Measurements from ENCODE around the gene CCDC24.

Gene CCDC24

DNA sequence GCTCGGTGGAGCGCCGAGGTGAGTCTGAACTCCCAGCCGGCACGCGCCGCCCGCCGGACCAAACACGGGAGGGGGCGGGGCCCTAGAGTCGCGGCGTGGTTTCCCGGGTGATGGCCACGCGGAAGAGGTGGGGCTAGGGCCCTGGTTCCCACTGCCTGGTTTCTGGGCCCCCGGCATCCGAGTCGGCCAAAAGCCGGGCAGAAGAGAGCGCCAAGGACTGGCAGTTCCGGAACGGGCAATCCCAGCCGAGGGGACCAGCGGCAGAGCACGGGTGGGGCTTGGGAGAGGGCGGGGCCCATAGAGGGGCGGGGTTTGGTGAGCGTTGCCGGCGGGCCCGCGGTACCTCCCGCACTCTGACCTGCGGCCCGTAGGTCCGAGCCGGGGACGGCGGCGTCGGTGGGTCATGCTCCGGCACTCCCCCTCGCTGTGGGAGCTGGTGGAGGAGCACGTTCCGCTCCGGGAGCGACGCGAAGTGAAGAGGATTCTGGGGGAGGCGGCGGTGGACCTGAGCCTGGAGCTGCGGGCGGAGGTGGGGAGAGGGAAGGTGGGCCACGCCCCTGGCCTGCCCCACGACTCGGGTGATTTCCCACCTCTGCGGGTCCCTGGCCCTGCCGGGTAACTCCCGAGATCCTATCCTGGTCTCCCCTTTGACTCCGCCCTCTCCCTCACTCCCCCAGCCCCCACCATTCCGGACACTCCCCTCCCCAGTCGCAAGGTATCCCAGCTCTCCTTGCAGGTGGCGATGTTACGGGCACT is at the start of gene CCDC24:
Gene CCDC24 (plus strand): TSS at position 124 of the 756 bp plus-strand sequence. CDS start 280 bp downstream, at position 404.
- DNase-seq (ENCODE audit: low read depth), result no peak
- peak within 1 kb of the TSS; percentile 55 for H3K4me3 ChIP-seq (ENCODE audit: control insufficient read depth, low read depth, low read length)
- TF ChIP-seq, protein P1, sequence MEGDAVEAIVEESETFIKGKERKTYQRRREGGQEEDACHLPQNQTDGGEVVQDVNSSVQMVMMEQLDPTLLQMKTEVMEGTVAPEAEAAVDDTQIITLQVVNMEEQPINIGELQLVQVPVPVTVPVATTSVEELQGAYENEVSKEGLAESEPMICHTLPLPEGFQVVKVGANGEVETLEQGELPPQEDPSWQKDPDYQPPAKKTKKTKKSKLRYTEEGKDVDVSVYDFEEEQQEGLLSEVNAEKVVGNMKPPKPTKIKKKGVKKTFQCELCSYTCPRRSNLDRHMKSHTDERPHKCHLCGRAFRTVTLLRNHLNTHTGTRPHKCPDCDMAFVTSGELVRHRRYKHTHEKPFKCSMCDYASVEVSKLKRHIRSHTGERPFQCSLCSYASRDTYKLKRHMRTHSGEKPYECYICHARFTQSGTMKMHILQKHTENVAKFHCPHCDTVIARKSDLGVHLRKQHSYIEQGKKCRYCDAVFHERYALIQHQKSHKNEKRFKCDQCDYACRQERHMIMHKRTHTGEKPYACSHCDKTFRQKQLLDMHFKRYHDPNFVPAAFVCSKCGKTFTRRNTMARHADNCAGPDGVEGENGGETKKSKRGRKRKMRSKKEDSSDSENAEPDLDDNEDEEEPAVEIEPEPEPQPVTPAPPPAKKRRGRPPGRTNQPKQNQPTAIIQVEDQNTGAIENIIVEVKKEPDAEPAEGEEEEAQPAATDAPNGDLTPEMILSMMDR (IDR thresholded peaks at IDR 0.05; ENCODE audit: control insufficient read depth, insufficient read depth, low read depth, low read length, missing control alignments), result no peak

DNA sequence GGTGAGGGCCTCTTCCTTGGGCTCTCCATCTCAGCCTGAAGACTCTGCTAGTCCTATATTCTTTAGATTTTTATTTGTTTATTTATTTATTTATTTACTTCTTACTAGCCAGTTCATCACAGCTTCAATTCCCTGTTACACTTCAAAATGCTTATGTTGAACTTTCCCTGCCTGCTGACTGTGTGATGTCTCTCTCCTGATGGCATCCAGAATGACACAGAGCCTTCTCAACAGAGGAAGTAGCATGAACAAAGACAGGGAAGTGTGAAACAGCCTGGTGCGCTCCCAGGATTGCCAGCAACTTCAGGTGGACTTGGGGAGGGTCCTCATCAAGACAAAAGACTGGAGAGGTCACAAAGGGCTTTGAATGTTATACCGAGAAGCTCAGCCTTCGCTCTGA is 49.0 kb upstream of the CCDC24 start:
- H3K4me3 ChIP-seq (ENCODE audit: control insufficient read depth, low read depth, low read length), result no peak overlapping the region
- TF ChIP-seq, protein P1 (IDR thresholded peaks at IDR 0.05; ENCODE audit: control insufficient read depth, insufficient read depth, low read depth, low read length, missing control alignments), result no peak
- no peak for DNase-seq (ENCODE audit: low read depth)

DNA sequence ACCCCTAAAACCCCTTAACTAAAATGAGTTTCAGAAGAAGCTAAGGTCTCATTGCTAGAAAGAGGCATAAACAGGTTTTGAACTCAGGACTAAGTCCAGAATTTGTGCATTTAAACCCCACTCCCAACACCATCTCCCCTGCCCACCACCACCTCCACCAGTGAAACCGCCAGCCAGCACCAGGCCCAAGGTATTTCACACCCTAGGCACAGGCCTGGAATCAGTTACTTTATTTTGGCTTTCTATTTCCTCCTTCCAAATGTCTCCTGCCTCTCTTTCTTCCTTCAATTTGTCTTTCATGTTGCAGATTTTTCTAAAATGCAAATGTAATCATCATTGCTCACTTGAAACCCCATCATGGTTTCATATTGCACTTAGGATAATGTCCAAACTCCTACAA is 46.5 kb upstream of the CCDC24 start:
- H3K4me3 ChIP-seq (ENCODE audit: control insufficient read depth, low read depth, low read length), result no peak overlapping the region
- no peak for DNase-seq (ENCODE audit: low read depth)
- TF ChIP-seq, protein P1 (IDR thresholded peaks at IDR 0.05; ENCODE audit: control insufficient read depth, insufficient read depth, low read depth, low read length, missing control alignments), result no peak

DNA sequence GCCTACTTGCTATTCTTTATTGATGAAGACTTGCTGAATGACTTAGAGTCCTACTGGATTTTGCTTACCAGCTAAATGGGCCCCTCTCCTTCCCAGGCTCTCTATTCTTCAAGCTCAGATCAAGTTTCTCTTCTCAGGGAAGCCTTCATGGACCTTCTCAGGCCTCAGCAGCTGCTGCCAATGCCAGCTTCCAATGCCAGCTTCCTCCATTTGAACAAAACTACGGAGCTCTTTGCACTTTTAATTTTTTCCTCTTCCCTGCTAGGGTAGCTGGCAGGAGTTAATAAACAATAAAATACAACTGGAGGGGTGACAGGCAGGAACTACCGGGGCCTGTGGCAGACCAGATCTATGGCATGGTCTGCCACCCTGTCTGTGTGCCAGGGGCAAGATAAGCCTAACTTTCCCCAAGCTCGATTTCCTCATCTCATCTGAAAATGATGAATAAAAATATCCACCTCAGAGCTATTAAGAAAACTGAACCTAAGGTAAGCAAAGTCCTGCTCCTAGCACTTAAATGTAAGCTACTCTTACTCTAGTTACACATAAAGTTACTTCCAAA is 45.6 kb upstream of the CCDC24 start:
- no peak for DNase-seq (ENCODE audit: low read depth)
- TF ChIP-seq, protein P1 (IDR thresholded peaks at IDR 0.05; ENCODE audit: control insufficient read depth, insufficient read depth, low read depth, low read length, missing control alignments), result no peak

DNA sequence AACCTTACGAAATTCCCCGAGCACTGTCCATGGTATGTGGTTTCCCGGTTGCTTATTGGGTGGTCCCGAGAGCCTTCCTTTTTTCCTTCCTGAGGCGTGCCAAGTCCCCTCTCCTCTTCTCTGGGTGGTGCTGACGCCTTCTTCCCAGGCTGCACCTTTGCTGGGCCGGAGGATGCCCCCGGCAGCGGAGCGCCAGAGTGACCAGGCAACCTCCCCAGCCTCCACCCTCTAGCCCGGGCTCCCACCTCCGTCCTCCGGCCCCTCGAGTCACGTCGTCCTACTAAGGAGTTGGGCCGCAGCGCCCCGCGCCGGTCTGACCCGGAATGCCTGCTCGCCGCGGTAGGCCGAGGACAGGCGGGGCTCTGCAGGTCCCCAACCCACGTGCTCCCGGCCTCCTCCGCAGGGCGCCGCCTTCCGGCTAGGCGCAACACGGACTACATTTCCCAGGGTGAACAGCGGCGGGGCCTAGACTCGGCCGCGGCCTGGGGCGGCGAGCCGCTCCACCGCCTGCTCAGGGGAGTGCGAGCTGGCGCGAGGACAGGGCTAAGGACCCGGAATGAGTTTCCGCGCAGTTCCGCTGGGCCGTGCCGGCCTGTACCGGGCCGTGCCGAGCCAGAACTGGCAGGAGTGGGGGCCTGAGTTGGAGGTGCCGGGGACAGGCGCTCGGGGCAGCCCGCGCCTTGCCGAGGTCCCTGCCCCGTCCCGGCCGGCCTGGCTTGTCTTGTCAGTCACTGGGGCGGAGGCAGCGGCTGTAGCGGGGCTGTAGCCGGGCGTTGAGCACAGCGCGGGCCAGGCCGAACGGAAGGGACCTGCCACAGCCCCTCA is 45.0 kb upstream of the CCDC24 start, which contains the start of gene IPO13:
Gene IPO13 (plus strand): TSS at position 715 of the 825 bp plus-strand sequence. CDS start 651 bp downstream, outside the sequence.
- peak; percentile 71 for DNase-seq (ENCODE audit: low read depth)
- peak within 1 kb of the TSS; percentile 90 for H3K4me3 ChIP-seq (ENCODE audit: control insufficient read depth, low read depth, low read length)
- TF ChIP-seq, protein P1 (IDR thresholded peaks at IDR 0.05; ENCODE audit: control insufficient read depth, insufficient read depth, low read depth, low read length, missing control alignments), result peak; percentile 65

More for the DNA sequence above, 45.6 kb upstream of the CCDC24 start:
- peak overlapping the region; percentile 90 for H3K4me3 ChIP-seq (ENCODE audit: control insufficient read depth, low read depth, low read length)

DNA sequence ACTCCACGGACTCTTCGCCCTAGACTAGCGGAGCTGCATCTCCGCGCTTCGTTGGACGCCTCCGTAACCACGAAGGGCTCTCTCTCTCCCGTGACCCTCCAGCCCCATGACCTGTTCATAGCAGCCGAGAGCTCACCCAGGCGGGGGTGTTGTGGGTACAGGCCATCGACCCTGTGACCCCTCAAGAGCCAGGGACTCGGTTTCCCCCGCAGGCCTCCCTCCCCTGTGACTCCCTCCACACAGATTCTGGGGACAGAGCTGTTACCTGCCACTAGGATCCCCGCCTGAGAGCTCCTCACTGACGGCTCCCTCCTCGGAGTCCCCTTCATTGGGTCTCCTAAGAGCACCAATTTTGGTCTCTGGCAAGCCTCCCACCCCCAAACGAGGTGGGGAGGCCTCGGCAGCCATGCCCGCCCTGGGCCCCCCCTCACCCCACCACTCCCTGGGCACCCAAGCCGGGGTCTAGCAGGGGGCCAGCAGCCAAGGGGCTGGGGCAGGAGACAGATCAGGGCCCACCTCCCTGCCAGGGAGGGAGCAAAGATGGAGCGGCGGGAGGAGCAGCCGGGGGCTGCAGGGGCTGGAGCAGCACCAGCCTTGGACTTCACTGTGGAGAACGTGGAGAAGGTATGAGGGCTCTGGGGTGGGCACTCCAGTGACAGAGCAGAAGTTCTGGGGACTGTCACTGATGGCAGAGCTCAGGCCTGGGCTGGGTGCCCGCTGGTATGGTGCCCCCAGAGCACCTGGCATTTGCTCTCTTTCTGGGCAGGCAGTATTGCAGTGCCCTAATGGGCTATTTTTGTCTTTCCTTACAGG is 44.1 kb upstream of the CCDC24 start:
- DNase-seq (ENCODE audit: low read depth), result no peak
- H3K4me3 ChIP-seq (ENCODE audit: control insufficient read depth, low read depth, low read length), result peak overlapping the region; percentile 90
- TF ChIP-seq, protein P1 (IDR thresholded peaks at IDR 0.05; ENCODE audit: control insufficient read depth, insufficient read depth, low read depth, low read length, missing control alignments), result no peak
